Fibroblast of peridontal ligament (primary cell): Measurements from ENCODE around the gene LHCGR.
A peak's percentile ranks its signal among the peaks of the same experiment; 100 is the strongest.

Experiments
- DNase-seq: peaks from one replicate; pipeline ENCODE4 v3.0.0-alpha.2; 2010; ENCODE audit errors: extremely low read depth

LHCGR gene

GRCh38 chr2:48755473-48755872, at the start of gene LHCGR:
LHCGR (minus strand) TSS chr2:48755724; CDS start chr2:48755671, 53 bp downstream.
- no peak for DNase-seq

GRCh38 chr2:48799601-48800000, 44.1 kb upstream of the LHCGR start:
- no peak for DNase-seq

GRCh38 chr2:48795065-48795464, 39.5 kb upstream of the LHCGR start:
- DNase-seq, result no peak

DNA sequence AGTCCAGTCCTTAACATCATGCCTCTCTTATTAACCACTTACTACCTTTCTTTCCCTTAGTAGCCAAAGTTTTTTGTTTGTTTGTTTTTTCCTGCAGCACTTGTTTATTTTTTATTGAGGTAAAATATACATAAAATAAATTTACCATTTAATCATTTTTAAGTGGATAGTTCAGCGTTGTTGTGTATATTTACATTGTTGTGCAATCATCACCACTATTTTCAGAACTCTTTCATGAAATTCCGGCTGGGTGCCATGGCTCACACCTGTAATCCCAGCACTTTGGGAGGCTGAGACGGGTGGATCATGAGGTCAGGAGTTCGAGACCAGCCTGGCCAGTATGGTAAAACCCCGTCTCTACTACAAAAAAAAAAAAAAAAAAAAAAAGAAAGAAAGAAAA, 38.1 kb upstream of the LHCGR start:
- no peak for DNase-seq

- DNase-seq, result no peak
Measured at GRCh38 chr2:48792030-48792429, 36.5 kb upstream of the LHCGR start.

DNA sequence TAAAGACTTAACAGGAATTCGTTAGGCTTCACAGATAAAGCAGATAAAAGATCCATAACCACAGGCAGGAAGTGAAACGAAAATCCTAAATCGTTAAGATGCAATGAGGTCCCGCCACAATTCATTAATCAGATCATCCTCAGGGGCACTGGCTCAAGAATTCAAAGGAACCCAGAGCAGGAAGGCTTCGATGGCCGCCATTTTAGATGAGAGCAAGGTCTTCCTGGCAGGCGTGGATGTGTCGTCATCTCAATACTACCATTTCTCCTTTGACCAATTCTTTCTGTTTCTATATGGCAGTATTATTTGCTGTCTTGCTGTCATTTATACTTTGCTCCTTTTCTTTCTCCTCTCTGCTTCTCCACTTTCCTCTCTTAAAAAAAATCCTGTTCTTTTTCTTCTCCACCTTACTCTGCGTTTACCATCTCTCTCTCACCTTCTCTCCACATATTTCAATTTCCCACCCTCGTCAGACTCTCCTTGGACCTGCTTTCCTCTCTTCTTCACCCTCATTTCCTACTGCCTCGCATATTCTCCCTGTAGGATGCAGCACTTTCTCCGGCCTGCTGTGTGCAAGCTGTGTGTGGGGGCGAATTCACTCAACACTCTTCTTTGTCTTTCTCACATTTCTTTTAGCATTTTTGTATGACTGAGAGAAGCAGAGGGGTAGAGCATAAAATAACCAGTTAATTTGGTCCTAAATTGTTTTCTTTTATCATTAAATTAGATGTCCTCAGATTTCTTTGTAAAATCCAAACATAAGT, 35.1 kb upstream of the LHCGR start:
- no peak for DNase-seq

GRCh38 chr2:48787580-48787979, 32.1 kb upstream of the LHCGR start:
- no peak for DNase-seq

DNA sequence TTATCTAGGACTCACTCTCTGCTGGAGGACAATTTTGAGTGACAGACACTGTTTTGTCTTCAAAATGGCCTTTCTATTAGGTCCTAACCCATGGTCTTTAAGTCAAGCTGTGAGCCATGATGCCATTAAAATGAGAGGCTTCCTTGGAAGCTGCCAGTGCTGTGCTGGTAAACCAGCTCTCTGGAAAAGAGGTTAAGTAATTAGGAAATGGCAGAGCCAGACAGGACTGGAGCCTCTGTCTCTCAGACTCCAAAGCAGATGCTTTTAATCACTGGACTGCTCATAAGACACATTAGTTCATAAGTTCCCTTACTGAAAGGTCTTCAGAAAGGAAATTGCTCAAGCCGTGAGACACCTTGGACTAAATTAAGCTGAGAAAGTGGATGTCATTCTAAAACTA, 25.8 kb upstream of the LHCGR start:
- peak; percentile 33 for DNase-seq

GRCh38 chr2:48779019-48779716, 23.6 kb upstream of the LHCGR start:
- no peak for DNase-seq

DNA sequence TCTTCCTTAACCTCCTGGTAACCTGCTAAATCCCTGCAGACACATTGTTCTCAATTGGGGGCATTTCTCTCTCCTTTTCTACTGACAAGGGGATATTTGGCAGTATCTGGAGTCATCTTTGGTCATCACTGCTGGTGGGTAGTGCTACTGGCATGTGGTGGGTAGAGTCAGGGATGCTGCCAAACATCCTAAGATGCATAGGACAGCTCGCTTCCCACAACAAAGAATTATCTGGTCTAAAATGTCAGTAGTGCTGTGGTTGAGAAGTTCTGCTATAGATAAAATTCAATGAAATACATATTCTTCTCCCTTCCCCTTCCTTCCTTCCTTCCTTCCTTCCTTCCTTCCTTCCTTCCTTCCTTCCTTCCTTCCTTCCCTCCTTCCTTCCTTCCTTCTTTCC, 18.7 kb upstream of the LHCGR start:
- DNase-seq, result no peak

- DNase-seq, result no peak
Measured at GRCh38 chr2:48771241-48772014, 15.9 kb upstream of the LHCGR start.

DNA sequence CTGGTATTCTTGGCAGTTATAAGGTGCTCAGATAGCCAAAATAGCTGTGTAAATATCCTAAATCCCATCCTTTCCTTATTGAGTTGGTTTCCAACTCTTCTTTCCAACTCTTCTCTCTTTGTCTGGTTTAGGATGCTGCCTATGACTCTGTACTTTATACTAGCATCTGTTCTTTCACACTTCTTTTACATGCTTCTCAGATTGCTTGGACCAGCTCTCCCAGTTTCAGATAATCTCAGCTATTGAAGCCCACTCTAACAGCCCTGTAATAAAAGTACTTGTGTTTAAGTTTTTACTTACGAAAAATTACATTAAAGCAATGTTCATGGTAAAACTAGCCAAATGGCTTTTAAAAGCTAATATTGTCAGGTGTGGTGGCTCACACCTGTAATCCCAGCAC, 14.7 kb upstream of the LHCGR start:
- DNase-seq, result no peak

GRCh38 chr2:48768669-48769068, 13.1 kb upstream of the LHCGR start:
- no peak for DNase-seq

- DNase-seq, result no peak
Measured at GRCh38 chr2:48767330-48767729, 11.8 kb upstream of the LHCGR start.

GRCh38 chr2:48760826-48761225, 5.3 kb upstream of the LHCGR start:
- no peak for DNase-seq

- no peak for DNase-seq
Measured at GRCh38 chr2:48759682-48760081, 4.2 kb upstream of the LHCGR start.

- DNase-seq, result no peak
Measured at GRCh38 chr2:48756289-48756688, 765 bp upstream of the LHCGR start.

DNA sequence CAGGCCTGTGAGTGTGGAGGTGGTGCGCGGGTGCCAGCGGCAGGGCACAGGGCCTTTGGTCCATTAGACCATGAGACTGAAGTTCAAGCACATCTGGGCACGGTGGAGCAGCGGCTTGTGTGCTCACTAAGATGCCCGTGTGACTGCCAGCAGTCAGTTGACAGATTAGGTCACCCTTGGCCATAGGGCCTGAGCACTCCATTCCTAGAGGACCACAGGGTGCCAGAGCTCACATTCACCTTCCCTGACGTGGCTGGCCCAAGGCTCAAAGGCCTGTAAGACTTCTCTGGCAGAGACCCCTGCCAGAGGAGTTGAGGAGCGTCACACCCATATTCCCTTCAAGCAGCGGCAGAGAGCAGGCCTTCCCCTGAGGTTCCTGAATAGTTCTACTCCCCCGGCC, 650 bp downstream of the LHCGR start:
- no peak for DNase-seq

- DNase-seq, result no peak
Measured at GRCh38 chr2:48753228-48753627, 2.3 kb downstream of the LHCGR start.

- DNase-seq, result no peak
Measured at GRCh38 chr2:48750128-48750739, 5.3 kb downstream of the LHCGR start.

GRCh38 chr2:48749291-48750127, 6.0 kb downstream of the LHCGR start:
- peak; percentile 15 for DNase-seq
